OCI-LY7 (cell line): ENCODE results near the gene GBA2. TPM values are rescaled to one million over a fixed set of nuclear protein-coding genes. Genes with fewer than 3 reads are reported as not detected.

Experiments
- BruUV-seq: library from RNA; stranded (reverse); fragments of 400-500 nt; replicated peaks from 2 replicates; lab custom pipeline; 2021; lab: Mats Ljungman, UMichigan
- CTCF ChIA-PET: fragments of 300-600 bp; sonication (Branson Sonifier 250); formaldehyde crosslinking; loops from one replicate; lab custom pipeline; 2022; ENCODE audit warnings: antibody characterized with exemption; ENCODE audit not compliant: unreplicated experiment; lab: Charles Lee
- POLR2A ChIA-PET: fragments of 300-600 bp; sonication (Branson Sonifier 250); formaldehyde crosslinking; loops from one replicate; lab custom pipeline; 2022; ENCODE audit warnings: antibody characterized with exemption; lab: Charles Lee
- DNase-seq: peaks from one replicate; pipeline ENCODE4 v3.0.0-alpha.2; 2015; ENCODE audit warnings: low spot score
- H2AFZ ChIP-seq: fragments of 200-600 bp; sonication (generic), shearing (Covaris generic); 2 replicates; pipeline ENCODE4 v1.6.1; 2014; ENCODE audit warnings: mild to moderate bottlenecking, antibody characterized with exemption, low read length, moderate library complexity
- H3K27ac ChIP-seq: fragments of 200-600 bp; sonication (generic); 2 replicates; pipeline ENCODE4 v1.5.1; 2014; ENCODE audit warnings: mixed run types, low read depth, mild to moderate bottlenecking, moderate library complexity, low read length, inconsistent platforms; ENCODE audit not compliant: poor library complexity, severe bottlenecking
- H3K36me3 ChIP-seq: fragments of 200-600 bp; sonication (generic); 2 replicates; pipeline ENCODE4 v1.6.1; 2014; ENCODE audit warnings: mild to moderate bottlenecking, antibody characterized with exemption, low read length, moderate library complexity, mixed read lengths; ENCODE audit not compliant: insufficient read depth
- H3K4me1 ChIP-seq: fragments of 200-600 bp; sonication (generic); 2 replicates; pipeline ENCODE4 v1.5.1; 2014; ENCODE audit warnings: mild to moderate bottlenecking, low read length; ENCODE audit not compliant: insufficient read depth, poor library complexity, severe bottlenecking
- H3K4me2 ChIP-seq: fragments of 200-600 bp; sonication (generic); 2 replicates; pipeline ENCODE4 v1.6.1; 2014; ENCODE audit warnings: mild to moderate bottlenecking, low read length
- H3K4me3 ChIP-seq: fragments of 200-600 bp; sonication (generic); 2 replicates; pipeline ENCODE4 v1.5.1; 2014; ENCODE audit warnings: mild to moderate bottlenecking, low read depth, low read length; ENCODE audit not compliant: poor library complexity, severe bottlenecking
- H3K79me2 ChIP-seq: fragments of 200-600 bp; sonication (generic); 2 replicates; pipeline ENCODE4 v1.6.1; 2016; ENCODE audit warnings: low read depth, mild to moderate bottlenecking, low read length, moderate library complexity, mixed read lengths; ENCODE audit not compliant: insufficient read depth
- H3K9me2 ChIP-seq: fragments of 200-600 bp; sonication (generic); 2 replicates; pipeline ENCODE4 v1.6.1; 2016; ENCODE audit warnings: mild to moderate bottlenecking, low read length, mixed read lengths; ENCODE audit not compliant: insufficient read depth
- H3K9me3 ChIP-seq: fragments of 200-600 bp; sonication (generic); 2 replicates; pipeline ENCODE4 v1.6.1; 2014; ENCODE audit warnings: mild to moderate bottlenecking, mixed run types, low read length, mixed read lengths
- H4K20me1 ChIP-seq: fragments of 200-600 bp; sonication (generic); 2 replicates; pipeline ENCODE4 v1.6.1; 2014; ENCODE audit warnings: mild to moderate bottlenecking, antibody characterized with exemption, low read length, moderate library complexity, mixed read lengths; ENCODE audit not compliant: insufficient read depth
- CTCF ChIP-seq: fragments of 200-600 bp; sonication (generic); conservative IDR thresholded peaks from 2 replicates; pipeline ENCODE4 v1.5.1; 2014; ENCODE audit warnings: mild to moderate bottlenecking, antibody characterized with exemption, low read length, moderate library complexity, mixed read lengths
- EZH2phosphoT487 ChIP-seq: fragments of 200-600 bp; sonication (generic); IDR thresholded peaks from 2 replicates; pipeline ENCODE4 v1.6.1; 2018; ENCODE audit warnings: low read depth, borderline replicate concordance, mild to moderate bottlenecking, mixed run types, antibody characterized with exemption, low read length, moderate library complexity, mixed read lengths
- intact Hi-C: fragments of 100-400 bp; cut with micrococcal nuclease; formaldehyde crosslinking; loops from one replicate; pipeline ENCODE4 v1.10.0; 2022; ENCODE audit not compliant: unreplicated experiment
- total RNA-seq, 2 experiments: library from RNA; depleted of rRNA in 1 of 2; stranded (reverse); fragments of >200 nt in 1 of 2; shearing (Covaris generic) in 1 of 2; gene quantifications; 2 replicates each; pipeline ENCODE4 v1.2.3, GENCODE V29; 2014 to 2022

GBA2 gene
- total RNA-seq, 2 experiments from 2014 or later = 66.0 to 68.2 TPM

GRCh38 chr9:35705372-35705771 lies 43.7 kb downstream of the GBA2 start:
- Histone ChIP-seq H3K4me2 (no peak overlapping the region), H4K20me1 (no peaks in the 10 kb centered on the region), H3K4me1 (no peaks in the 10 kb centered on the region), H2AFZ (no peak overlapping the region), H3K79me2 (no peaks in the 10 kb centered on the region), H3K9me2 (no peaks in the 10 kb centered on the region), H3K9me3 (no peaks in the 10 kb centered on the region), H3K27ac (no peak overlapping the region), H3K4me3 (no peak overlapping the region), H3K36me3 (peaks cover 96% of the 10 kb centered on the region)
- intact Hi-C loops = no loop called here
- no peak for TF ChIP-seq CTCF
- TF ChIP-seq EZH2phosphoT487 = no peak
- BruUV-seq = no TSS peak
- ChIA-PET POLR2A (no interaction called here), CTCF (interaction anchor here (0.9 kb wide), 1 partner anchor 9 kb away, joined by 3 read pairs; no protein-coding TSS in a partner anchor)
- no peak for DNase-seq

- TF ChIP-seq EZH2phosphoT487 (no peak), CTCF (no peak)
- H3K79me2 ChIP-seq = no peaks in the 10 kb centered on the region
- no peaks in the 10 kb centered on the region for H4K20me1 ChIP-seq
- ChIA-PET POLR2A (no interaction called here), CTCF (no interaction called here)
- no peak overlapping the region for H3K27ac ChIP-seq
- no peaks in the 10 kb centered on the region for H3K9me3 ChIP-seq
- H3K4me2 ChIP-seq = no peak overlapping the region
- no peaks in the 10 kb centered on the region for H3K4me1 ChIP-seq
- no peak overlapping the region for H3K4me3 ChIP-seq
- intact Hi-C loops = no loop called here
- peaks cover 98% of the 10 kb centered on the region for H3K36me3 ChIP-seq
- no peaks in the 10 kb centered on the region for H3K9me2 ChIP-seq
- DNase-seq = no peak
- no peak overlapping the region for H2AFZ ChIP-seq
- BruUV-seq = TSS peak; percentile 42
Measured at GRCh38 chr9:35703906-35704672, 44.9 kb downstream of the GBA2 start.

- H3K27ac ChIP-seq = no peak overlapping the region
- H3K4me3 ChIP-seq = no peak overlapping the region
- POLR2A ChIA-PET = interaction anchor here (1.4 kb wide), 1 partner anchor 29 kb away, joined by 3 read pairs; the partner anchor contains the start of gene TLN1
- intact Hi-C loops = no loop called here
- BruUV-seq = no TSS peak
- CTCF ChIA-PET = no interaction called here
- peaks cover 98% of the 10 kb centered on the region for H3K36me3 ChIP-seq
- no peaks in the 10 kb centered on the region for H4K20me1 ChIP-seq
- no peaks in the 10 kb centered on the region for H3K9me3 ChIP-seq
- H3K4me1 ChIP-seq = no peaks in the 10 kb centered on the region
- TF ChIP-seq EZH2phosphoT487 (no peak), CTCF (no peak)
- no peak overlapping the region for H3K4me2 ChIP-seq
- H3K9me2 ChIP-seq = no peaks in the 10 kb centered on the region
- DNase-seq = no peak
- no peak overlapping the region for H2AFZ ChIP-seq
- no peaks in the 10 kb centered on the region for H3K79me2 ChIP-seq
Measured at GRCh38 chr9:35702696-35703095, 46.3 kb downstream of the GBA2 start.
